ENCODE results near the gene ZNF48. TPM values are rescaled to one million over a fixed set of nuclear protein-coding genes. Genes with fewer than 3 reads are reported as not detected.
A peak's percentile ranks its signal among the peaks of the same experiment; 100 is the strongest.

Gene ZNF48
- total RNA-seq, 1 experiment from 2014 or later = 24.8 TPM

GRCh38 chr16:30416624-30417528, 21.7 kb downstream of the ZNF48 start:
- Mint-ChIP-seq H3K9me3 (ENCODE audit: low read depth, unreplicated experiment) (no peaks in the 10 kb centered on the region), H3K4me1 (ENCODE audit: low read depth, unreplicated experiment) (peaks cover 34% of the 10 kb centered on the region), H3K27ac (ENCODE audit: unreplicated experiment) (no peak overlapping the region), H3K27me3 (ENCODE audit: unreplicated experiment) (no peaks in the 10 kb centered on the region), H3K4me3 (ENCODE audit: low read depth, unreplicated experiment) (peak overlapping the region; percentile 64), H3K36me3 (ENCODE audit: insufficient read depth, unreplicated experiment) (peaks cover 69% of the 10 kb centered on the region)
- no peak for TF ChIP-seq CTCF (IDR thresholded peaks at IDR 0.05; ENCODE audit: unreplicated experiment)
- CTCF ChIA-PET = interaction anchor here (0.7 to 2.6 kb wide), 8 partner anchors 8 to 352 kb away, joined by 3 to 33 read pairs (median 6); partner anchors contain the start of gene DCTPP1
- intact Hi-C loops (cut with micrococcal nuclease; ENCODE audit: unreplicated experiment) = no loop called here
- no peak for DNase-seq
- BruUV-seq (replicated peaks) = no TSS peak

- CTCF ChIA-PET = interaction anchor here (0.5 to 2.6 kb wide), 12 partner anchors 8 to 353 kb away, joined by 3 to 33 read pairs (median 6); partner anchors contain the start of genes DCTPP1 and ZNF771
- intact Hi-C loops (cut with micrococcal nuclease; ENCODE audit: unreplicated experiment) = no loop called here
- no peak overlapping the region for H3K27ac Mint-ChIP-seq (ENCODE audit: unreplicated experiment)
- BruUV-seq (replicated peaks) = no TSS peak
- peaks cover 64% of the 10 kb centered on the region for H3K36me3 Mint-ChIP-seq (ENCODE audit: insufficient read depth, unreplicated experiment)
- no peaks in the 10 kb centered on the region for H3K9me3 Mint-ChIP-seq (ENCODE audit: low read depth, unreplicated experiment)
- H3K4me3 Mint-ChIP-seq (ENCODE audit: low read depth, unreplicated experiment) = peak overlapping the region; percentile 64
- H3K4me1 Mint-ChIP-seq (ENCODE audit: low read depth, unreplicated experiment) = peaks cover 26% of the 10 kb centered on the region
- DNase-seq = peak; percentile 94
- TF ChIP-seq CTCF (IDR thresholded peaks at IDR 0.05; ENCODE audit: unreplicated experiment) = peak; percentile 24
- no peaks in the 10 kb centered on the region for H3K27me3 Mint-ChIP-seq (ENCODE audit: unreplicated experiment)
Observed at GRCh38 chr16:30417529-30418349, 22.5 kb downstream of the ZNF48 start.

- Mint-ChIP-seq H3K27ac (ENCODE audit: unreplicated experiment) (peak overlapping the region; percentile 14), H3K27me3 (ENCODE audit: unreplicated experiment) (no peaks in the 10 kb centered on the region), H3K4me1 (ENCODE audit: low read depth, unreplicated experiment) (peaks cover 20% of the 10 kb centered on the region), H3K4me3 (ENCODE audit: low read depth, unreplicated experiment) (peak overlapping the region; percentile 64), H3K36me3 (ENCODE audit: insufficient read depth, unreplicated experiment) (peaks cover 61% of the 10 kb centered on the region), H3K9me3 (ENCODE audit: low read depth, unreplicated experiment) (no peaks in the 10 kb centered on the region)
- BruUV-seq (replicated peaks) = no TSS peak
- intact Hi-C loops (cut with micrococcal nuclease; ENCODE audit: unreplicated experiment) = no loop called here
- CTCF ChIA-PET = interaction anchor here (0.5 to 2.6 kb wide), 11 partner anchors 9 to 354 kb away, joined by 3 to 33 read pairs (median 6); partner anchors contain the start of genes DCTPP1 and ZNF771
- TF ChIP-seq CTCF (IDR thresholded peaks at IDR 0.05; ENCODE audit: unreplicated experiment) = no peak
- DNase-seq = no peak
Observed at GRCh38 chr16:30418350-30419181, 23.3 kb downstream of the ZNF48 start.

GRCh38 chr16:30421010-30421409, 25.8 kb downstream of the ZNF48 start:
- no peaks in the 10 kb centered on the region for H3K9me3 Mint-ChIP-seq (ENCODE audit: low read depth, unreplicated experiment)
- peaks cover 62% of the 10 kb centered on the region for H3K36me3 Mint-ChIP-seq (ENCODE audit: insufficient read depth, unreplicated experiment)
- no peak overlapping the region for H3K4me3 Mint-ChIP-seq (ENCODE audit: low read depth, unreplicated experiment)
- no peak overlapping the region for H3K27ac Mint-ChIP-seq (ENCODE audit: unreplicated experiment)
- DNase-seq = no peak
- intact Hi-C loops (cut with micrococcal nuclease; ENCODE audit: unreplicated experiment) = no loop called here
- no TSS peak for BruUV-seq (replicated peaks)
- CTCF ChIA-PET = no interaction called here
- TF ChIP-seq CTCF (IDR thresholded peaks at IDR 0.05; ENCODE audit: unreplicated experiment) = no peak
- H3K27me3 Mint-ChIP-seq (ENCODE audit: unreplicated experiment) = no peaks in the 10 kb centered on the region
- H3K4me1 Mint-ChIP-seq (ENCODE audit: low read depth, unreplicated experiment) = peaks cover 18% of the 10 kb centered on the region

Data from Calu3 (cell line).